ENCODE data around the gene QRFPR. TPM values are rescaled to one million over a fixed set of nuclear protein-coding genes. Genes with fewer than 3 reads are reported as not detected.

QRFPR gene
- total RNA-seq, 4 donors from 2014 or later, result 0.44 TPM; not detected in 3

- no peak for TF ChIP-seq CTCF (IDR thresholded peaks at IDR 0.05; ENCODE audit: low read depth)
Observed at GRCh38 chr4:121373841-121374240, 7.0 kb downstream of the QRFPR start.

GRCh38 chr4:121370729-121371325 is 10.0 kb downstream of the QRFPR start:
- TF ChIP-seq CTCF (IDR thresholded peaks at IDR 0.05; ENCODE audit: low read depth), result no peak

GRCh38 chr4:121360495-121360894 is 20.3 kb downstream of the QRFPR start:
- no peak for TF ChIP-seq CTCF (IDR thresholded peaks at IDR 0.05; ENCODE audit: low read depth)

- TF ChIP-seq CTCF (IDR thresholded peaks at IDR 0.05; ENCODE audit: low read depth), result no peak
Observed at GRCh38 chr4:121358473-121358872, 22.3 kb downstream of the QRFPR start.

- TF ChIP-seq CTCF (IDR thresholded peaks at IDR 0.05; ENCODE audit: low read depth), result no peak
Observed at GRCh38 chr4:121353213-121353612, 27.6 kb downstream of the QRFPR start.

GRCh38 chr4:121344098-121344497 is 36.7 kb downstream of the QRFPR start:
- no peak for TF ChIP-seq CTCF (IDR thresholded peaks at IDR 0.05; ENCODE audit: low read depth)

GRCh38 chr4:121340247-121340646 is 40.6 kb downstream of the QRFPR start:
- TF ChIP-seq CTCF (IDR thresholded peaks at IDR 0.05; ENCODE audit: low read depth), result no peak
